ENCODE results near the gene EPHX1. TPM values are rescaled to one million over a fixed set of nuclear protein-coding genes. Genes with fewer than 3 reads are reported as not detected.

EPHX1 gene
- polyA plus RNA-seq, 4 donors = 58.2 to 62.9 (median 59.3) TPM

GRCh38 chr1:225891229-225891972 lies 81.5 kb downstream of the EPHX1 start:
- DNase-seq (ENCODE audit: low read depth in 4 of 4, low spot score in 3 of 4) = no peak

GRCh38 chr1:225892307-225892706 lies 82.4 kb downstream of the EPHX1 start:
- no peak for DNase-seq (ENCODE audit: low read depth in 4 of 4, low spot score in 3 of 4)

Other genes with a start within 250 kb of the EPHX1 start
- 100 to 1,000 TPM in 2 of 4 donors, 10 to 100 TPM in 2; 71.9 to 137 (median 109) TPM for gene ENAH, start 157.0 kb upstream of the EPHX1 start, polyA plus RNA-seq (ENCODE audit: insufficient read length in 4 of 4)
- gene SRP9, start 32.3 kb upstream of the EPHX1 start, polyA plus RNA-seq (ENCODE audit: insufficient read length in 4 of 4) = 100 to 1,000 TPM; 328 to 570 (median 426) TPM
- gene TMEM63A, start 72.3 kb downstream of the EPHX1 start, polyA plus RNA-seq (ENCODE audit: insufficient read length in 4 of 4) = 10 to 100 TPM; 37.9 to 84.7 (median 48.4) TPM
- 1 to 10 TPM in 3 of 4 donors, under 1 TPM in 1; 0.46 to 7.0 (median 4.9) TPM for gene LEFTY1, start 79.0 kb downstream of the EPHX1 start, polyA plus RNA-seq (ENCODE audit: insufficient read length in 4 of 4)
- gene PYCR2, start 114.1 kb downstream of the EPHX1 start, polyA plus RNA-seq (ENCODE audit: insufficient read length in 4 of 4) = 10 to 100 TPM; 42.6 to 64.1 (median 45.8) TPM
- 1 to 10 TPM in 2 of 4 donors, under 1 TPM in 2; 0.75 to 2.4 (median 1.1) TPM for gene LEFTY2, start 131.1 kb downstream of the EPHX1 start, polyA plus RNA-seq (ENCODE audit: insufficient read length in 4 of 4)
- 10 to 100 TPM; 20.0 to 26.8 (median 22.2) TPM for gene SDE2, start 189.2 kb downstream of the EPHX1 start, polyA plus RNA-seq (ENCODE audit: insufficient read length in 4 of 4)